ENCODE data around the gene LBP.
"Not testable (repeated sequence)": the region's sequence is repeated elsewhere in the genome, so short reads cannot be mapped to it uniquely, and the experiment has no call there.

LBP gene

GRCh38 chr20:38346247-38346651 lies at the start of gene LBP:
LBP (plus strand) TSS chr20:38346482; CDS start chr20:38346517, 35 bp downstream.
- DNase-seq (ENCODE audit: low read depth in 2 of 2) = no peak

- no peak for DNase-seq (ENCODE audit: low read depth in 2 of 2)
These were observed 48.2 kb upstream of the LBP start for GRCh38 chr20:38297916-38298674.

DNA sequence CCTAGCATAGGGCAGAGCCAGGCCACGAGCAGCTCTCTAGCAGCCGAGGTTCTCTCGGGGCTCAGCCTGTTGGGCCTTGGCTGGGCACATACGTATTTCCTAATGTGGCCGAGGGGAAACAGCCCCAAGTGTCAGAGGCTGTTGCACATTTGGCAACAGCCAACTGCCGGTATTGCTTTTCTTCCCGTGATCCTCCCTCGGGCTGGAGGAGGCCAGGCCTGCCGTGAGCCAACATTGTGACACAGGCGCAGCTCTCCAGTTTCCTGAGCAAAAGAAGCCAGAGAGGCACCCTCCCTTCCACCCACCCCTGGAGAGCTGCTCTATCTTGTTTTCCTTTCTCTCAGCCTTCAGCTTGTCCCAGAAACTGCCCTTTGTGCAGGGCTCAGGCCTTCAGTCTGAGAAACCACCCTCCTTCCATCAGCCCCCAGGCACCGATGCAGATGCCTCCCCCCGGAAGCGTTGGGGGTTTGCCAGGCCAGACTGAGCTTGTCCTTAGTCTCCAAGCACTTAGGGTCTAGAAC lies 47.5 kb upstream of the LBP start:
- no peak for DNase-seq (ENCODE audit: low read depth in 2 of 2)

- no peak for DNase-seq (ENCODE audit: low read depth in 2 of 2)
These were observed 46.3 kb upstream of the LBP start for GRCh38 chr20:38299963-38300362.

DNA sequence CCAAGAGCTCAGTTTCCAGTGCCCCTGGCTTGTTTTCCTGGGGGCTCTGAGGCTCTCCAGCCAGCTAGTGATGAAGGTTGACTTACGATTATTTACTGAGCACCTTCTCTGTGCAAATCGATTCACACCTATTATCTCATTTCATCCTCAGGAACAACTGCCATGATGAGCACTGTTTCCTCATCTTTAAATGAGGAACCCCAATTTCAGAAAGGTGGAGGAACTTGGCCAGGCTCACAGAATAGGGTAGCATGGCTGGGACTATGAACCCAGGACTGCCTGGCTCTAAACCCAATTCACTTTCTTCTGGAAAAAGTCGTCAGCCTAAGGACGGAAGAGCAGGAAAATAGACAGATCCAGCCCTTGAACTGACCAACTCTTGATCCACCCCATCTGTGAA lies 45.8 kb upstream of the LBP start:
- no peak for DNase-seq (ENCODE audit: low read depth in 2 of 2)

- no peak for DNase-seq (ENCODE audit: low read depth in 2 of 2)
These were observed 45.0 kb upstream of the LBP start for GRCh38 chr20:38301309-38301708.

GRCh38 chr20:38302786-38303185 lies 43.5 kb upstream of the LBP start:
- no peak for DNase-seq (ENCODE audit: low read depth in 2 of 2)

DNA sequence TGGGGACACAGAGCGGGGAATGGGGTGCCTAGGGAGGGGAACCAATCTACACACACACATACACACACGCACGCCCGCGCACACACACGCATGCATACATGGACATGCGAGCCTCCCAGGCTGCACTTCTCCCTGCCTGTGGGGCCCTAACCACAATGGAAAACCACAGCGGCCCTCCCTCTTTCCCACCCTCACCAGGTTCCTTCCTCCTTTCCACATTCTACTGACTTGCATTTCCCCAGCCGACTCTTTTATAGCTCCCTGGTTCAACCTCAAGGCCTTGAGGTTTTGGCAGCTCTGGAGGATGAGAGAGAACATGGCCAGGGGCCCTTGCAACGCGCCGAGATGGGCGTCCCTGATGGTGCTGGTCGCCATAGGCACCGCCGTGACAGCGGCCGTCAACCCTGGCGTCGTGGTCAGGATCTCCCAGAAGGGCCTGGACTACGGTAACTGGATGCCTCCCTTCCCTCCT lies 42.3 kb upstream of the LBP start, which contains the start of gene BPI:
Gene BPI (plus strand): TSS at position 249 of the 472 bp plus-strand sequence. CDS start 68 bp downstream, at position 317.
- DNase-seq (ENCODE audit: low read depth in 2 of 2) = no peak

GRCh38 chr20:38304845-38305447 lies 41.3 kb upstream of the LBP start:
- peak in 1 of 2 donors; percentile 20 for DNase-seq (ENCODE audit: low read depth in 2 of 2)

GRCh38 chr20:38305541-38305940 lies 40.7 kb upstream of the LBP start:
- no peak for DNase-seq (ENCODE audit: low read depth in 2 of 2)

DNA sequence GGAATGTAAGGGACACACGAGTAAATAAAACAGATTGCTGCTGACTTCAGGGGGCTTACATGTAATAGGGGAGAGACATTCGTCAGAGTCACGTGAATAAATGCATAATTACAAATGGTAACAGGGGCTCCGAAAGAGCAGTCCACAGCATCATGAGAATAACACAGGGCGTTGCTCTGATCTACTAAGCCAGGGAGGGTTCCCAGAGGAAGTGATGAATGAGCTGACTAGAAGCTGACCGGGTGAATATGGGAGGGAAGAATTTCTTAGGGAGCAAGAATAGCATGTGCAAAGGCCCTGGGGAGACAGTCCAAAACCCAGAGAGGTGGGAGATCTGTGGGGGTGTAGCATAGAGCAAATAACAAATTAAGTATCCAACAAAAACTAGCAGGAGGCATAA lies 39.9 kb upstream of the LBP start:
- DNase-seq (ENCODE audit: low read depth in 2 of 2) = no peak

- no peak for DNase-seq (ENCODE audit: low read depth in 2 of 2)
These were observed 38.8 kb upstream of the LBP start for GRCh38 chr20:38307371-38308046.

GRCh38 chr20:38308047-38308438 lies 38.2 kb upstream of the LBP start:
- no peak for DNase-seq (ENCODE audit: low read depth in 2 of 2)

DNA sequence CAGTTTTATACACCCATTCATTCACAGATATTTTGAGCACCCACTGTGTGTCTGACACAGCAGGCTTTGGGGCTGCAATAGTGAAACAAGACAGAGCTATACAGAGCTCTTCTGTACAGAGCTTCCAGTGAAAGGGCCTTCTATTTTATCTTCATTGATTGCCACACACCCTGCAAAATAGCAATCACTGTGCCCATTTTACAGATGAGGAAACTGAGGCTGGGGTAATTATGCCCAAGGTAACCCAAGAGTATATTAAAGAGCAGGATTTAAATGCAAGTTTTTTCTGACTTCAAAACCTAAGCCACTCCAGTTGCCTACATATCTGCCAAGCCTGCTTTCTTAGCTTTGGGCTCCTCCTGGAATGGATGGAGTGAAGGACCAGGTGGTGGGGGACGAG lies 37.8 kb upstream of the LBP start:
- no peak for DNase-seq (ENCODE audit: low read depth in 2 of 2)

DNA sequence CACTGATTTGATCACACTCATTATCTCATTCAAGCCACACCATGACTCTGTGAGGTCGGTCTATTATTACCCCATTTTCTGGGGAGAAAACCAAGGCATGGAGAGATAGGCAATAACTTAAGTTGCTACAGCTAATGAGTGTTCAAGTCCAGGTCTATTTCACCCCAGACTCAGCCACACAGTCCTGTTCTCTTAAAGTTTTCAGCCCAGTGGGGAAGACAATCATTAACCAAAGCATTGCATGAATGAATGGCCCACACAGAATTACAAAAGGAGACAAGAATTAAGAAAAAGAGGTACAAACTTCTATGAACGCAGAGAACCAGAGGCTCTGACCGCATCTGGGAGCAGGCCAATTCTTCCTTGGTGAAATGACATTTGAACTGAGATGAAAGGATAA lies 35.2 kb upstream of the LBP start:
- no peak for DNase-seq (ENCODE audit: low read depth in 2 of 2)

DNA sequence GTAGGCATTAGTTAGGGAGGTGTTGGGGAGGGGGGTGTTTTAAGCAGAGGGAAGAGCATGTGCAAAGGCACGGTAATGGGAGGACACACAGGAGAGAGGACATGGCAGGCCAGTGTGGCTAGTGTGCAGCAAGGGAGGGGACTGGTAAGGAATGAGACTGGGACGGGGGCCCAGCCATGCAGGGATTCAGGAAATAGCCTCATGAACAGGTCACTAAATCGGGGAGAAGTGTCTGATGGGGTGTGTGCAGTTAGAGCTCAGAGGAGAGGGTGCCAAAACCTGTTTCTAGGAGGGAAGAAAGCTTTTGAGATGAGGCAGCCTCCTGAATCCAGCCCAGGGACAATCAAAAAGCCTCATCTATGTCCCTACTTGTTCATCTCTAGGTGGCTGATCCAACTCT lies 34.8 kb upstream of the LBP start:
- no peak for DNase-seq (ENCODE audit: low read depth in 2 of 2)

- DNase-seq (ENCODE audit: low read depth in 2 of 2) = no peak
These were observed 32.6 kb upstream of the LBP start for GRCh38 chr20:38313676-38314075.

DNA sequence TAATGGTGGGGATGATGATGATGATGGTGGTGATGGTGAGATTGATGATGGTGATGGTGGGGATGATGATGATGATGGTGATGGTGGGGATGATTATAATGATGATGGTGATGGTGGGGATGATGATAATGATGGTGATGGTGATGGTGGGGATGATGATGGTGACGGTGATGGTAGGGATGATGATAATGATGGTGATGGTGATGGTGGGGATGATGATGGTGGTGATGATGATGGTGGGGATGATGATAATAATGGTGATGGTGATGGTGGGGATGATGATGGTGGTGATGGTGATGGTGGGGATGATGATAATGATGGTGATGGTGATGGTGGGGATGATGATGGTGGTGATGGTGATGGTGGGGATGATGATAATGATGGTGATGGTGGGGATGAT lies 31.9 kb upstream of the LBP start:
- not testable (repeated sequence) for DNase-seq (ENCODE audit: low read depth in 2 of 2)

DNA sequence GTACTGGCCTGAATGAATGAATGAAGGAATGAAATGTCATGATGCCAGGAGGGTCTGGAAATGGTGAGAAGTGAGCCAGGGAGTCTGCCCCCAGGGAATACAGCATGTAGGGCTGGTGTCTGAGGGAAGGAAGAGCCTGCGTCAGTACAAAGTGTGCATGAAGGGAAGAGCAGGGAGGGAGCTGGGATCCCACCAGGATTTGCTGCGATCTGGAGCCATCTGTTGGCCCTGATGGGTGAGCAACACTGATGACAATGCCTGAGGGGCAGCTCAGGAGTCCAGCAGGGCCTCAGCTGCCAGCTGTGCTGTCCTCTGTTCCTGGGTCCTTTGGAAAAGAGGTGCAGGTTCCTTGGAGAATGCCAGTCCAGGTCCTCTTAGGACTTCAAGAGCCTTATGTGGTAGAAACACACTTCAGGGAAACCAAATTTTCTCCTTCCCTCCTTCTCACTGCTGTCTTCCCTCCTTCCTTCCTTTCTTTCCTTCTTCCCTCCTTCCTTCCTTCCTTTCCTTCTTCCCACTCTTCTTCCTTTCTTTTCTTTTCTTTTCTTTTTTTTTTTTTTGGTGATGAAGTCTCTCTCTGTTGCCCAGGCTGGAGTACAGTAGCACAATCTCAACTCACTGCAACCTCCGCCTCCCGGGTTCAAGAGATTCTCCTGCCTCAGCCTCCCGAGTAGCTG lies 30.9 kb upstream of the LBP start:
- DNase-seq (ENCODE audit: low read depth in 2 of 2) = no peak

GRCh38 chr20:38316341-38316740 lies 29.9 kb upstream of the LBP start:
- no peak for DNase-seq (ENCODE audit: low read depth in 2 of 2)

DNA sequence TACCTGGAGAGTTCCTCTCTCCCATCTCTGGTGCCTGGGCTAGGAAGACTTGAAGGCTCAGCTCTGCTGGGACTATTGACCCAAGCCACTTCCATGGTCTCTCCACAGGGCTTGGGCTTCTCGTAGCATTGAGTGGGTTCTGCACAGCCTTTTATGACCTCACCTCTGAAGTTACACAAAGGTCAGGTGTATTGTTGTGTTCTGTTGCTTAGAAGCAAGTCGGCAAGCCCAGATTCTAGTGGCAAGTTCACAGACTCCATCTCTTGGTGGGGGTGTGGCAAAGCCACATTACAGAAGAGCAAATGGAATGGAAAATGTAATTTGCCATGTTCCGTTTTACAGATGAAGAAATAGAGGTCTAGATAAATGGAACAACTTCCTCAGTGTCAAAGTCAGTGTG lies 28.9 kb upstream of the LBP start:
- DNase-seq (ENCODE audit: low read depth in 2 of 2) = no peak

- DNase-seq (ENCODE audit: low read depth in 2 of 2) = no peak
These were observed 26.1 kb upstream of the LBP start for GRCh38 chr20:38320221-38320620.

Measured in stimulated activated CD4-positive, alpha-beta T cell treated with anti-CD3 and anti-CD28 coated beads, Interleukin-15, amount 100 ng/mL, for 48 hours (primary cell).